Stimulated activated naive CD8-positive, alpha-beta T cell treated with anti-CD3 and anti-CD28 coated beads, Interleukin-15, Interleukin-2, amounts not matched to agents 100 U/mL and 50 U/mL, for 24 hours (primary cell): ENCODE measurements around the gene KLK1.
"Not testable (repeated sequence)": the region's sequence is repeated elsewhere in the genome, so short reads cannot be mapped to it uniquely, and the experiment has no call there.

Experiments
- ATAC-seq: fragments of 150-1000 bp; cut with Tn5 transposase; one replicate; pipeline ENCODE4 v1.10.0; 2021
- DNase-seq: peaks from one replicate; pipeline ENCODE4 v3.0.0; 2021

The KLK1 gene

GRCh38 chr19:50792272-50793250, 31.0 kb downstream of the KLK1 start:
- DNase-seq (no peak), ATAC-seq (no peak)

- DNase-seq: no peak
- no peak for ATAC-seq
Measured at GRCh38 chr19:50791594-50792271, 31.9 kb downstream of the KLK1 start.

GRCh38 chr19:50790922-50791467, 32.6 kb downstream of the KLK1 start:
- DNase-seq: no peak
- no peak for ATAC-seq

GRCh38 chr19:50790396-50790795, 33.2 kb downstream of the KLK1 start, which contains the start of gene ACP4:
Gene ACP4, plus strand, starts transcription at chr19:50790415. Its CDS starts 0 bp downstream, at chr19:50790415.
- ATAC-seq: no peak
- DNase-seq: no peak

GRCh38 chr19:50785329-50785728, 38.3 kb downstream of the KLK1 start:
- no peak for DNase-seq
- no peak for ATAC-seq

- DNase-seq (no peak), ATAC-seq (no peak)
Measured at GRCh38 chr19:50784710-50785109, 38.9 kb downstream of the KLK1 start.

GRCh38 chr19:50783848-50784152, 39.8 kb downstream of the KLK1 start:
- not testable (repeated sequence) for ATAC-seq, DNase-seq

GRCh38 chr19:50780753-50781435, 42.7 kb downstream of the KLK1 start:
- ATAC-seq (no peak), DNase-seq (no peak)

- ATAC-seq (peak; percentile 63), DNase-seq (no peak)
Measured at GRCh38 chr19:50779504-50780457, 43.8 kb downstream of the KLK1 start.

- no peak for DNase-seq
- no peak for ATAC-seq
Measured at GRCh38 chr19:50778906-50779430, 44.6 kb downstream of the KLK1 start.

GRCh38 chr19:50777830-50778303, 45.7 kb downstream of the KLK1 start:
- DNase-seq (peak; percentile 27), ATAC-seq (no peak)

GRCh38 chr19:50777261-50777660, 46.3 kb downstream of the KLK1 start:
- ATAC-seq: no peak

GRCh38 chr19:50776131-50776530, 47.5 kb downstream of the KLK1 start:
- ATAC-seq: no peak
- DNase-seq: no peak

More at GRCh38 chr19:50777261-50777660, 46.3 kb downstream of the KLK1 start:
- DNase-seq: no peak

GRCh38 chr19:50773454-50773853, 50.1 kb downstream of the KLK1 start:
- not testable (repeated sequence) for DNase-seq, ATAC-seq

- DNase-seq, ATAC-seq: not testable (repeated sequence)
Measured at GRCh38 chr19:50772912-50773311, 50.7 kb downstream of the KLK1 start.

- no peak for ATAC-seq
- DNase-seq: no peak
Measured at GRCh38 chr19:50772476-50772875, 51.1 kb downstream of the KLK1 start.

GRCh38 chr19:50770888-50771287, 52.7 kb downstream of the KLK1 start:
- ATAC-seq (no peak), DNase-seq (no peak)

- not testable (repeated sequence) for ATAC-seq, DNase-seq
Measured at GRCh38 chr19:50770164-50770563, 53.4 kb downstream of the KLK1 start, which contains the start of gene GPR32. Gene GPR32, plus strand, starts transcription at chr19:50770464. Its CDS starts 137 bp downstream, at chr19:50770601.
